WTC11 (cell line): ENCODE data around the gene PLA2G4A. TPM values are rescaled to one million over a fixed set of nuclear protein-coding genes. Genes with fewer than 3 reads are reported as not detected.
A peak's percentile ranks its signal among the peaks of the same experiment; 100 is the strongest.

Source experiments
- ATAC-seq: fragments of 200-7000 bp; cut with Tn5 transposase; 2 replicates; pipeline ENCODE4 v1.10.0; 2021; ENCODE audit warnings: mild to moderate bottlenecking, moderate library complexity
- CTCF ChIA-PET: fragments of 300-600 bp; sonication (Branson Sonifier 250); formaldehyde crosslinking; loops from one replicate; lab custom pipeline; 2021; ENCODE audit warnings: antibody characterized with exemption; lab: Charles Lee
- POLR2A ChIA-PET: fragments of 350-600 bp; sonication (Branson Sonifier 250); formaldehyde crosslinking; loops from one replicate; lab custom pipeline; 2021; ENCODE audit warnings: antibody characterized with exemption; lab: Charles Lee
- DNase-seq: peaks from one replicate; pipeline ENCODE4 v3.0.0; 2021; ENCODE audit warnings: low spot score
- H3K27ac Mint-ChIP-seq: 2 replicates; pipeline ENCODE4 v1.8.0; 2021; ENCODE audit warnings: mixed read lengths
- H3K27me3 Mint-ChIP-seq: 2 replicates; pipeline ENCODE4 v1.8.0; 2021; ENCODE audit warnings: low read depth, mild to moderate bottlenecking, moderate library complexity, mixed read lengths
- H3K36me3 Mint-ChIP-seq: 2 replicates; pipeline ENCODE4 v1.8.0; 2021; ENCODE audit warnings: mixed read lengths
- H3K4me1 Mint-ChIP-seq: 2 replicates; pipeline ENCODE4 v1.8.0; 2022; ENCODE audit warnings: mixed read lengths
- H3K4me3 Mint-ChIP-seq: 2 replicates; pipeline ENCODE4 v1.8.0; 2021; ENCODE audit warnings: mild to moderate bottlenecking, moderate library complexity, mixed read lengths
- H3K9me3 Mint-ChIP-seq: 2 replicates; pipeline ENCODE4 v1.8.0; 2021; ENCODE audit warnings: mixed read lengths
- CREM ChIP-seq: sonication (generic); formaldehyde crosslinking; IDR thresholded peaks from 2 replicates; pipeline ENCODE4 v1.8.1; 2022; ENCODE audit warnings: mild to moderate bottlenecking, missing genetic modification reagents, moderate library complexity
- FOXP1 ChIP-seq: sonication (generic); formaldehyde crosslinking; IDR thresholded peaks from 2 replicates; pipeline ENCODE4 v1.8.0; 2022; ENCODE audit warnings: missing genetic modification reagents, mild to moderate bottlenecking, moderate library complexity, borderline replicate concordance
- GTF2I ChIP-seq: fragments of 250-450 bp; sonication (Bioruptor Pico); conservative IDR thresholded peaks from 2 replicates; pipeline ENCODE4 v1.4.0; 2021; ENCODE audit warnings: mild to moderate bottlenecking
- MLX ChIP-seq: sonication (generic); formaldehyde crosslinking; IDR thresholded peaks from 2 replicates; pipeline ENCODE4 v1.8.1; 2023; ENCODE audit warnings: mild to moderate bottlenecking, missing genetic modification reagents, moderate library complexity
- MXD4 ChIP-seq: fragments of 250-450 bp; sonication (Bioruptor Pico); IDR thresholded peaks from 2 replicates; pipeline ENCODE4 v1.8.0; 2021; ENCODE audit warnings: mild to moderate bottlenecking, moderate library complexity, borderline replicate concordance
- NFATC4 ChIP-seq: fragments of 250-450 bp; sonication (Bioruptor Pico); IDR thresholded peaks from 2 replicates; pipeline ENCODE4 v1.9.0; 2021; ENCODE audit warnings: mild to moderate bottlenecking
- NR1H2 ChIP-seq: sonication (generic); formaldehyde crosslinking; IDR thresholded peaks from 2 replicates; pipeline ENCODE4 v1.9.0; 2021; ENCODE audit warnings: mild to moderate bottlenecking, moderate library complexity, missing genetic modification reagents
- NR3C1 ChIP-seq: sonication (generic); formaldehyde crosslinking; conservative IDR thresholded peaks from 2 replicates; pipeline ENCODE4 v1.8.1; 2023; ENCODE audit warnings: low read depth, mild to moderate bottlenecking, missing genetic modification reagents
- PREB ChIP-seq: sonication (generic); formaldehyde crosslinking; IDR thresholded peaks from 2 replicates; pipeline ENCODE4 v1.8.1; 2022; ENCODE audit warnings: mild to moderate bottlenecking, missing genetic modification reagents, moderate library complexity, borderline replicate concordance
- SP1 ChIP-seq: sonication (generic); formaldehyde crosslinking; conservative IDR thresholded peaks from 2 replicates; pipeline ENCODE4 v1.8.1; 2022; ENCODE audit warnings: missing genetic modification reagents
- TEAD1 ChIP-seq: sonication (generic); formaldehyde crosslinking; IDR thresholded peaks from 2 replicates; pipeline ENCODE4 v1.8.0; 2022; ENCODE audit warnings: mild to moderate bottlenecking, missing genetic modification reagents
- TP53 ChIP-seq: sonication (generic); formaldehyde crosslinking; IDR thresholded peaks from 2 replicates; pipeline ENCODE4 v1.8.1; 2023; ENCODE audit warnings: mild to moderate bottlenecking, missing genetic modification reagents
- ZNF219 ChIP-seq: sonication (generic); formaldehyde crosslinking; IDR thresholded peaks from 2 replicates; pipeline ENCODE4 v1.8.0; 2023; ENCODE audit warnings: missing genetic modification reagents, mild to moderate bottlenecking, borderline replicate concordance
- ZNF232 ChIP-seq: sonication (generic); formaldehyde crosslinking; IDR thresholded peaks from 2 replicates; pipeline ENCODE4 v1.8.0; 2022; ENCODE audit warnings: mild to moderate bottlenecking, missing genetic modification reagents
- total RNA-seq: library from RNA; stranded (reverse); gene quantifications from 3 replicates; pipeline ENCODE4 v1.2.3, GENCODE V29; 2021
- TF ChIP-seq, protein P1 (sequence below): fragments of 250-450 bp; sonication (Bioruptor Pico); IDR thresholded peaks from 2 replicates; pipeline ENCODE4 v1.9.0; 2021; ENCODE audit warnings: mild to moderate bottlenecking
- TF ChIP-seq, protein P2 (sequence below): sonication (generic); formaldehyde crosslinking; IDR thresholded peaks from 2 replicates; pipeline ENCODE4 v1.8.0; 2023; ENCODE audit warnings: missing genetic modification reagents
- TF ChIP-seq, protein P3 (sequence below): sonication (generic); formaldehyde crosslinking; IDR thresholded peaks from 2 replicates; pipeline ENCODE4 v1.8.0; 2022; ENCODE audit warnings: mild to moderate bottlenecking, missing genetic modification reagents

Gene PLA2G4A
- total RNA-seq, 1 experiment from 2014 or later = 1.3 TPM

DNA sequence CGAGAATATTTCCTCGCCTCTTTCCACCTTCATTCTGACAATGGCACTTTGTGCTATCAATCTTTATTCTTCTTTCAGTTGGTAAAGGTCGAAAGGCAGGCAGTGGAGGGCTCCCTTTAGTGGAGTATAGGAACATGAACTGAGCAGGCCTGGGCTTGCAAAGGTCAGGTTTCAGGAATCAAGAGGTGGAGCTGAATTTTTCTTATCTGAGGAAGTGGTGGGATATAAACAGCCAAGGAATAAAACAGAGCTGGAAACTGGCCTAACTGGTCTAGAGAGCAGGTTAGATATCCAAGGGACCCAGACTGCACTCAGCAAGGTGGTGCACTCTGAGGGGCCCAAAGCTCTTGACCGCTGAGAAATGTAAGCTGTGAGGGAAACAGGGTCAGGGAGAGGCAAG, 99.1 kb downstream of the PLA2G4A start:
- DNase-seq (no peak), ATAC-seq (peak; percentile 67)
- peak overlapping the region; percentile 58 for H3K27ac Mint-ChIP-seq

DNA sequence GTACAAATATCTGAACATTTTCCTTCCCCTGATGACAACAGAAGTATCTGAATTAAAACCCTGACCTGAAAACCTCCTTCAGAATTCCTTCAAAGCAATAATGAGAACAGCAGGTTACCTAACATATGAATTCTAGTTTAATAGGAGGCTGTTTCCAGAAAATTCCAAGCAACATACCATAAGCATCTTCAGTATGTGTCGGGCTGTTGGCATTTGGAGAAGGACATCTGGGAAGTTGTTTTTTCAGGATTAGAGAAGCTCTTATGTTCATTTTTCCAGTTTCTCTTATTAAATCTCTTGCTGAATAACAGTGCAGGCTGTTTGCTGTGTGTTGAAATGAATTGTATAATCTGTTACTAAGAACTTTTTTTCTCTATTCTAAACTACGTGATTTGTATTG, 101.5 kb downstream of the PLA2G4A start:
- Mint-ChIP-seq H3K27ac (no peak overlapping the region), H3K9me3 (peaks cover 1% of the 10 kb centered on the region), H3K27me3 (no peaks in the 10 kb centered on the region), H3K36me3 (peaks cover under 1% of the 10 kb centered on the region; the same call in 1 of the 2 replicates), H3K4me3 (no peak overlapping the region), H3K4me1 (peaks cover 13% of the 10 kb centered on the region)
- DNase-seq (no peak), ATAC-seq (no peak)
- ChIA-PET CTCF (interaction anchor here (1.3 kb wide), 1 partner anchor 13 kb away, joined by 3 read pairs; no protein-coding TSS in a partner anchor), POLR2A (no interaction called here)
- TF ChIP-seq, protein P1, sequence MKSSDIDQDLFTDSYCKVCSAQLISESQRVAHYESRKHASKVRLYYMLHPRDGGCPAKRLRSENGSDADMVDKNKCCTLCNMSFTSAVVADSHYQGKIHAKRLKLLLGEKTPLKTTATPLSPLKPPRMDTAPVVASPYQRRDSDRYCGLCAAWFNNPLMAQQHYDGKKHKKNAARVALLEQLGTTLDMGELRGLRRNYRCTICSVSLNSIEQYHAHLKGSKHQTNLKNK (CRISPR knock-in tag) = no peak
- no peak for TF ChIP-seq ZNF232 (CRISPR knock-in tag)
- TF ChIP-seq NFATC4 = no peak
- TF ChIP-seq MLX (CRISPR knock-in tag) = no peak
- TF ChIP-seq NR1H2 (CRISPR knock-in tag) = no peak
- TF ChIP-seq, protein P2, sequence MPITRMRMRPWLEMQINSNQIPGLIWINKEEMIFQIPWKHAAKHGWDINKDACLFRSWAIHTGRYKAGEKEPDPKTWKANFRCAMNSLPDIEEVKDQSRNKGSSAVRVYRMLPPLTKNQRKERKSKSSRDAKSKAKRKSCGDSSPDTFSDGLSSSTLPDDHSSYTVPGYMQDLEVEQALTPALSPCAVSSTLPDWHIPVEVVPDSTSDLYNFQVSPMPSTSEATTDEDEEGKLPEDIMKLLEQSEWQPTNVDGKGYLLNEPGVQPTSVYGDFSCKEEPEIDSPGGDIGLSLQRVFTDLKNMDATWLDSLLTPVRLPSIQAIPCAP (CRISPR knock-in tag) = no peak
- no peak for TF ChIP-seq SP1
- no peak for TF ChIP-seq CREM (CRISPR knock-in tag)
- TF ChIP-seq, all 79 proteins: peak for 0

More for the DNA sequence above, 99.1 kb downstream of the PLA2G4A start:
- Mint-ChIP-seq H3K9me3 (peaks cover 20% of the 10 kb centered on the region), H3K4me3 (no peak overlapping the region), H3K36me3 (peaks cover 4% of the 10 kb centered on the region), H3K27me3 (no peaks in the 10 kb centered on the region), H3K4me1 (peaks cover 13% of the 10 kb centered on the region)
- TF ChIP-seq NFATC4 (no peak), TEAD1 (CRISPR knock-in tag) (no peak), ZNF219 (CRISPR knock-in tag) (no peak), GTF2I (CRISPR knock-in tag) (no peak), PREB (no peak), MXD4 (CRISPR knock-in tag) (no peak)
- TF ChIP-seq, protein P3, sequence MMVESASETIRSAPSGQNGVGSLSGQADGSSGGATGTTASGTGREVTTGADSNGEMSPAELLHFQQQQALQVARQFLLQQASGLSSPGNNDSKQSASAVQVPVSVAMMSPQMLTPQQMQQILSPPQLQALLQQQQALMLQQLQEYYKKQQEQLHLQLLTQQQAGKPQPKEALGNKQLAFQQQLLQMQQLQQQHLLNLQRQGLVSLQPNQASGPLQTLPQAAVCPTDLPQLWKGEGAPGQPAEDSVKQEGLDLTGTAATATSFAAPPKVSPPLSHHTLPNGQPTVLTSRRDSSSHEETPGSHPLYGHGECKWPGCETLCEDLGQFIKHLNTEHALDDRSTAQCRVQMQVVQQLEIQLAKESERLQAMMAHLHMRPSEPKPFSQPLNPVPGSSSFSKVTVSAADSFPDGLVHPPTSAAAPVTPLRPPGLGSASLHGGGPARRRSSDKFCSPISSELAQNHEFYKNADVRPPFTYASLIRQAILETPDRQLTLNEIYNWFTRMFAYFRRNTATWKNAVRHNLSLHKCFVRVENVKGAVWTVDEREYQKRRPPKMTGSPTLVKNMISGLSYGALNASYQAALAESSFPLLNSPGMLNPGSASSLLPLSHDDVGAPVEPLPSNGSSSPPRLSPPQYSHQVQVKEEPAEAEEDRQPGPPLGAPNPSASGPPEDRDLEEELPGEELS (CRISPR knock-in tag) = no peak
- CTCF ChIA-PET = interaction anchor here (0.7 to 0.9 kb wide), 2 partner anchors 11 to 205 kb away, joined by 3 to 5 read pairs; no protein-coding TSS in a partner anchor
- POLR2A ChIA-PET = no interaction called here

DNA sequence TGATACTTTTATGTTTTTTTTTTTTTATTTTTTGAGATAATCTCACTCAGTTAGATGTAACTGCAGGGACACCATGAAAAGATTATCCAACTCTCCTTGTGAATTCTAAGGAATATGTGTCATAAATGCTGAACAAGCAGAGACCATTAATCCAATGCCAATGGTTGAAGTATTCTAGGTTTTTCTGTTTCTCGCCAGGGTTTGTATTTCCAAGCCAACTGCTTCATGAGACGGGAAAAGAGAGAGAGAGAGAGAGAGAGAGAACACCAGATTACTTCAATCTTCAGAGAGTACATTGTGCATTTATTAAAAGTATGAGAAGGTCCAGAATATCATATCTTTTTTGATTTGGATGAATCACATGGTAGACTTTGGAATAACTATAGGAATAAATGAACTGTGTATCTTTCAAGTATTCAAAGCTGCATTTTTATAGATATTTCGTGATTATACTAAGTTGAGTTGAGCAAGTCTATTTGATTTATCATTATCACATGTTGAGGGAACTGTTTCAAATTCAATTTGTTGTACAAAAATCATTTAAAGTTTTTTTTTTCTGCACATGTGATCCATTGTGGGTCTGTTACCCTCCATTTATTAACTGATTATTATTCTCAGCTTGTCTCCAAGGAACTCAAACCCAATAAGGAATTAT, 108.4 kb downstream of the PLA2G4A start:
- Mint-ChIP-seq H3K36me3 (no peaks in the 10 kb centered on the region), H3K27me3 (no peaks in the 10 kb centered on the region), H3K4me3 (no peak overlapping the region), H3K27ac (no peak overlapping the region), H3K4me1 (no peaks in the 10 kb centered on the region), H3K9me3 (no peaks in the 10 kb centered on the region)
- no peak for TF ChIP-seq NR3C1 (CRISPR knock-in tag)
- no peak for TF ChIP-seq TP53 (CRISPR knock-in tag)
- no peak for TF ChIP-seq FOXP1 (CRISPR knock-in tag)
- ChIA-PET CTCF (no interaction called here), POLR2A (no interaction called here)
- ATAC-seq = no peak
- DNase-seq = no peak
